GM19324 (cell line): ENCODE data around the gene GALNT16.

ENCODE experiments used
- ATAC-seq: cut with Tn5 transposase; IDR thresholded peaks from one replicate; pipeline ENCODE4 v1.9.1; 2021; ENCODE audit warnings: mild to moderate bottlenecking, moderate library complexity; ENCODE audit not compliant: unreplicated experiment, low FRiP score

GALNT16 gene

GRCh38 chr14:69315301-69315700 lies 55.3 kb downstream of the GALNT16 start:
- no peak for ATAC-seq

GRCh38 chr14:69316449-69317101 lies 56.6 kb downstream of the GALNT16 start:
- ATAC-seq: no peak

GRCh38 chr14:69317102-69317755 lies 57.3 kb downstream of the GALNT16 start:
- ATAC-seq: no peak

GRCh38 chr14:69317780-69318179 lies 57.8 kb downstream of the GALNT16 start:
- ATAC-seq: no peak

- no peak for ATAC-seq
Measured at GRCh38 chr14:69318241-69318640, 58.3 kb downstream of the GALNT16 start.

- no peak for ATAC-seq
Measured at GRCh38 chr14:69318901-69319475, 59.0 kb downstream of the GALNT16 start.

- ATAC-seq: no peak
Measured at GRCh38 chr14:69319911-69320310, 60.0 kb downstream of the GALNT16 start.

GRCh38 chr14:69320581-69321365 lies 60.8 kb downstream of the GALNT16 start:
- ATAC-seq: no peak

GRCh38 chr14:69321601-69322330 lies 61.8 kb downstream of the GALNT16 start:
- no peak for ATAC-seq

GRCh38 chr14:69323266-69323998 lies 63.5 kb downstream of the GALNT16 start:
- no peak for ATAC-seq

- no peak for ATAC-seq
Measured at GRCh38 chr14:69323999-69324282, 64.0 kb downstream of the GALNT16 start.

GRCh38 chr14:69324341-69324931 lies 64.5 kb downstream of the GALNT16 start:
- no peak for ATAC-seq

GRCh38 chr14:69325086-69325485 lies 65.1 kb downstream of the GALNT16 start:
- ATAC-seq: no peak

GRCh38 chr14:69325646-69326265 lies 65.8 kb downstream of the GALNT16 start:
- ATAC-seq: no peak

GRCh38 chr14:69326611-69327010 lies 66.7 kb downstream of the GALNT16 start:
- ATAC-seq: no peak

GRCh38 chr14:69327507-69327906 lies 67.5 kb downstream of the GALNT16 start:
- ATAC-seq: no peak

- no peak for ATAC-seq
Measured at GRCh38 chr14:69328317-69328716, 68.4 kb downstream of the GALNT16 start.

GRCh38 chr14:69328765-69329164 lies 68.8 kb downstream of the GALNT16 start:
- ATAC-seq: no peak

- no peak for ATAC-seq
Measured at GRCh38 chr14:69331206-69331605, 71.2 kb downstream of the GALNT16 start.
